Stimulated activated CD4-positive, alpha-beta T cell treated with anti-CD3 and anti-CD28 coated beads, Interleukin-1b, Interleukin-23, amount 100 ng/mL, for 48 hours (primary cell): Measurements from ENCODE around the gene FOXA3.

Experiments
- DNase-seq: peaks from one replicate; pipeline ENCODE4 v3.0.0-alpha.2; 2020

FOXA3 gene

DNA sequence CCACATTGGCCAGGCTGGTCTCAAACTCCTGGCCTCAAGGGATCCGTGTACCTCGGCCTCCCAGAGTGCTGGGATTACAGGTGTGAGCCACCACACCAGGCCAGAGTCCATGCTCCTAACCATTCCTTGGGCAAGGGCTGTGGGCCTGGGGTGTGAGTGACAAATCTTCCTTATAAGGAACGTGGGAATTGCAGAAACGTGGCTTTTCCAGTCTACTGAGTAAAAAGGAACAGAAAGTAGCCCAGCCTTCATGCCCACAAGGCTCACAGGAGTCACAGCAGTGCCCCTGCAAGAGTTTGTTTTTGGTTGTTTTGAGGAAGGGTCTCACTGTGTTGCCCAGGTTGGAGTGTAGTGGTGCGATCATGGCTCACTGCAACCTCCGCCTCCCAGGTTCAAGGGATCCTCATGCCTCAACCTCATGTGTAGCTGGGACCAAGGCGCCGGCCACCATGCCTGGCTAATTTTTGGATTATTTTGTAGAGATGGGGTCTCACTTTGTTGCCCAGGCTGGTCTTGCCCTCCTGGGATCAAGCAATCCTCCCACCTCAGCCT is 33.2 kb downstream of the FOXA3 start:
- no peak for DNase-seq

DNA sequence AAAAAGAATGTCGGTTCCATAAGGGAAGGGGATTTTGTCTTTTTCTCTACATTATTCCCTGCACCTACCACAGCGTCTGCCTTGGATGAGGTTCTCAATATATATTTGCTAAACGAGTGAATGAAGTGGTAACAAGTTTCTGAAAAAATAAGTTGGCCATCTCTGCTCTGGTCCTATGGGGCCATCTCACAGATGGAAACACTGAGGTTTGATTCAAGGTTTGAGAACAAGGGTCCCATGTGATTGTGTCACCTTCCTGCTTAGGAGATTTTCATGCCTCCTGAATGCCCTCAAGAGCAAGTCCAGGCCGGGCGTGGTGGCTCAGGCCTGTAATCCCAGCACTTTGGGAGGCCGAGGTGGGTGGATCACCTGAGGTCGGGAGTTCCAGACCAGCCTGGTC is 35.1 kb downstream of the FOXA3 start:
- DNase-seq, result no peak

DNA sequence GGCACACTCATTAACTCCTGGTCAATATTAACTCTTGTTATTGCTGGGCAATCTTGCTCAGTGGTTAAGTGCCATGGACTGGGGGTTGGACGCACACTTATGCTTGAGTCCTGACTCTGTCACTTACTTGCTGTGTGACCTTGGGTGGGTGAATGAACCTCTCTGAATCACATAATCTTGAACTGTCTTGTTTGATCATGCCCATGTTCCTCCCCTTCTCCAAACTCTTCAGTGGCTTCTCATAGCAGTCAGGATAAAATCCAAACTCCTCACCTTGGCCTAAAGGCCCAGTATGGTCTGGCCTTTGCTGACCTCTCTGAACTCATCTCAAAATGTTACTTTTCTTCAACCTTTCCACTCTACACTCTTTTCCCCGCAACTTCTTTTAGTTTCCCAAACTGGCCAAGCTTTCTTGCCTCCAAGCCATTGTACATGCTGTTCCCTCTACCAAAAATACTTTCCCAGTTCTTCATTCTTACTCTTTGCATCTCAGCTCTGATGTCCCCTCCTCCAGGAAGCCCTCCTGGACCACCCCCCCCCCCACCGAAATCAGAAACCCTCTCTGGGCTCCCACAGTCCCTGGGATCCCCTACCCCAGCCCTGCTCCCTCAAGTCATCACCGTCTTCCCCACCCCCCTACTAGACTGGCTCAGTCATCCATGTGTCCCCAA is 35.9 kb downstream of the FOXA3 start:
- DNase-seq, result no peak

DNA sequence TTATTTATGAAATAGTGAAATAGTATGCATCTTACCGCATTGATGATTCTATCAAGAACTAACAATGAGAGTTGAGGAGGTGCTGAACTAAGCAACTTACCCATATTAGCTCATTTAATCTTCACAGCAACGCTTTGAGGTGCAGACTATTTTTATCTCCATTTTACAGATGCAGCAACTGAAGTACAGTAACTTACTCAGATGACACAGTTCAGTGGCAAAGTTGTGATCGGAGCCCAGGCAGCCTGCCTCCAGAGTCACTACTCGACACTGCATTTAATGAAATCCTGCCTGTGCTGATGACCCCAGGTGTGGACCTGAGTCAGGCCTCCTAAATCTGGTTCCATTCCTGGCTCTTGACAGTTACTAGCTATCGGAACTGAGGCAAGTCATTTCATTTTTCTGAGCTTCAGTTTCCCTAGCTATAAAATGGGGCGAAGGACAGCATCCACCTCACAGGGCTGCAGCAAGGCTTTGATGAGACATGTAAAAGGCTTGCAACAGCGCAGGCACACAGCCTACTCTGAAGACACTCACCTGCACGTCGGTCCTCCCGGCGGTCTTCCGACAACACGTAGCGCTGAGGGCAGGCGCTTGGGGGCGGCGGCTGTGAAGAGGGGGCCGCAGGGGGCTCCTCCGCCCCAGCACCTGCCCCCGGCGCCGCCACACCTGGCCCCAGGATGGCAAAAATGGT is 36.8 kb downstream of the FOXA3 start:
- DNase-seq, result no peak

DNA sequence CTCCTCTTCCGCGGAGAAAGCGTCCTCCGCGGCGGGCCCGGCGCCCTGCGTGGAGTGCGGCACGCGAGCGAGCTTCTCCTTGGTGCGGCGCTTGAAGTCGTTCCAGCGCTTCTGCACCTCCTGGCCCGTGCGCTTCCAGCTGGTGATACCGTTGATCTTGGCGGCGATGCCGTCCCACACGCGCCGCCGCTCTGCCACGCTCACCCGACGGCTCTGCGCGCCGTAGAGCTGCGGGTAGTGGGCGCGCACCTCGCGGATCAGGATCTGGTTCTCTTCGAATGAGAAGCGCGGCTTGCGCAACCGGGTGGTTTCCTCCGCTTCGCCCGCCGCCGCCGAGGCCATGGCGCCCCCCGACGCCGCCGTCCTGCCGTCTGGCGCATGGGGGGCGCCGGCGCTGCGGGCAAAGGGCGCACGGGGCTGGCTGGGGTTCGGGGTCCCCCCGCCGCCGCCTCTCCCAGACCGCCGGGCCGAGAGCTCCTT is 37.3 kb downstream of the FOXA3 start:
- no peak for DNase-seq

DNA sequence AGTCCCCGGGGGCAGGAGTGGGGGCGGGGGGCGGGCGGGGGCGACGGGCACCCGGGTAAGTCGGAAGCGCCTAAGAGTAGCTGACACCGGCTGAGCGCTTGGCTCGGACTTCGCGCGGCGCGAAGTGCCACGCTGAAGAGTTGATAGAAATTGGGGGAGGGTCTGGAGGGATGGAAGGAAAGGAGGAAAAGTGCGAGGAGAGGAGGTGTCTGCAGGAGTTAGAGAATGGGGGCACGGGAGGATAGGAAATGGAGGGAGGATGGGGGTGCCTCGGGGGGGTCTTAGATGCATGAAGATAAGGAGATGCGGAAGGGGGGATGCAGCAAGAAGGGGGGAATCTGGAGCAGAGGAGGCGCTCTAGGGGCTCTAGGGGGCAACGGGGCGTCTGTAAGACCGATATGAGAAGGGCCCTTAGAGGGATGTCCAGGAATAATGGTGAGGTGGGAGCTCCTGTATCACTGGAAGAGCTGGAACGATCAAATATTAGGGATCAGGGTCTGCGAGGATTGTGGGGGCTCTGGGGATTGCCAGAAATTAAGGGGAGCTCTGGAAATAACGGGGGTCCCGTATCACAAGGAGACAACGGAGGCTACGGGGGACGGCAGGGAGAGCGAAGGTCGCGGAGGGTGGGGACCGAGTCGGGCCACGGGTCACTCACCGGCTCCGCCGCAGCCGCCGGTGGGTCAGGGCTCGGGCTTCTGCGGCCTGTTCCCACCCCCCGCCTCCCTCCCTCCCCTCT is 38.0 kb downstream of the FOXA3 start, which contains the start of gene MYPOP:
Gene MYPOP (minus strand): TSS at position 702 of the 739 bp plus-strand sequence. CDS start 840 bp downstream, outside the sequence.
- no peak for DNase-seq

DNA sequence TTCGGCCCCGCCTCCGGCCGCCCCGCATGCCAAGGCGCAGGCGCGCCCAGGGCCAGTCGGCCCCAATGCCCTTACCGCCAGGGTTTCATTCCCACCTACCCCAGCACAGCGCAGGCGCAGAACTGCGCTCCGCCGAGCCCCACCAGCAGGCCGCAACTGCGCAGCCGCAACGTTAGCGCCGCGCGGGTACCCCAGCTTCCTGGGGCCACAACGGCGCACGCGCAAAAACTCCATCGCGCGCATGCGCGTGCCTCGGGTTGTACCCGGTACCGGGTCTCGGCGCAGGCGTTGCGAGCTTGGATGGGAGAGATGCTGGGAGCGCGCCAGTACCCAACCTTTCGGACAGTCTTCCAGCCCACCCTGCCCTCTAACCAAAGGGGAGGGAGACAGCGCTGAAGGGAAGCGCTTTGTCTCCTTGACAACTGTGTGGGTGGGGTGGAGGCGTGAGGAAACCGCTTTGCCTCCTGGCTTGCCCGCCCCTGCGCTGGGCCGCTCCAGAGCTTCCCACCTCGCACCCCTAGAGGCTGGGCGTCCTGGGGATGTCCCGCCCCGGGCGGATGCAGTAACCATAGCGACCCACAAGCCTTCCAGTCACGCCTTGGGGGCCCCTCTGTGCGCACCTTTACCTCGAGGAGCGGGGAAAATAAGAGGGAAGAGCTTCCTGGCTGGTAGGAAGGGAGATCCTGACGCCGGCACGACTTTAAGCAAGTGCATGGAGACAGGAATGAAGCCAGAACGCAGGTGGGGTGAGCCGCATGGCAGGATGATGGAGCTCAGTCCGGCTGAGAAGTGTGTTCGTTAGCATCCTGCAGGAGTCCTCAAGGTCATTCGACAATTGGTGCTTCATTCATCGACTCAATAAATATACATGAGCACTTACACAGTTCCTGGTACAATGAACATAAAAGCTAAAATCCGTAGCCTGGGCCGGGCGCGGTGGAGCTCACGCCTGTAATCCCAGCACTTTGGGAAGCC is 38.8 kb downstream of the FOXA3 start:
- DNase-seq, result peak; percentile 99

DNA sequence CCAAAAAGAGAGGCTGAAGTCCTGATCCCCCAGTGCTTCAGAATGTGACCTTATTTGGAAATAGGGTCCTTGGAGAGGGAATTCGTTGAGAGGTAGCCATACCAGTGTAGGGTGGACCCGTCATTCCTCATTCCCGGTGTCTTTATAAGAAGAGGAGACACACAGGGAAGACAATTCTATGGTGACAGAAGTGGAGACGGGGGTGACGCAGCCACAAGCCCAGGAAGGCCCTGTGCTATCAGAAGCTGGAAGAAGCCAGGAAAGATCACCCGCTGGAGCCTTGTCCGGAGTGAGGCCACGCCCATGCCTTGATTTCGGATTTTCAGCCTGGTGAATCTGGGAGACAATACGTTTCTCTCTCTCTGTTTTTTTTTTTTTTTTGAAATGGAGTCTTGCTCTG is 40.9 kb downstream of the FOXA3 start:
- DNase-seq, result no peak

DNA sequence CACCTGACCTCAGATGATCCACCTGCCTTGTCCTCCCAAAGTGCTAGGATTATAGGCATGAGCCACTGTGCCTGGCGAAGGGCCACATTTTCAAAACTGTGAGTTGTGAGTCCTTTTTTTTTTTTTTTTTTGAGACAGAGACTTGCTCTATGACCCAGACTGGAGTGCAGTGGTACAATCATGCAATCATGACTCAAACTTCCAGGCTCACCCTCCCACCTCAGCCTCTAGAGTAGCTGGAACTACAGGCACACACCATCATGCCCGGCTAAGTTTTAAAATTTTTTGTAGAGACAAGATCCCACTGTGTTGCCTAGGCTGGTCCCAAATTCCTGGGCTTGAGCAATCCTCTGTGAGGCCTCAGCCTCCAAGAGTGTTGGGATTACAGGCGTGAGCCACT is 42.1 kb downstream of the FOXA3 start:
- DNase-seq, result no peak

DNA sequence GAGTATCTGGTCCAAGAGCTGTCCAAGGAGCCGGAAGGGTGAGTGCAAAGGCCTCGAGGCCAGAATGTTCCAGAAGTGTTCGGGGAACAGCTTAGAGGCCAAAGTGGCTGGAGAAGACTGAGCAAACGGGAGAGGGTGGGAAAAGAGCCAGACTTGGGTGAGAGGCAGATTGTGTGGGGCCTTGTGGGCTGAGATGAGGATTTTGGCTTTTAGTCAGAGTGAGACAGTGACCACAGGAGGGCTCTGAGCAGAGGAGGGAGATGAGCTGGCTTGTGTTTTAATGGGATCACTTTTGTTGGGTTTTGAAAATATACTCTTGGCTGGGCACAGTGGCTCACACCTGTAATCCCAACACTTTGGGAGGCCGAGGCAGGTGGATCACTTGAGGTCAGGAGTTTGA is 44.8 kb downstream of the FOXA3 start:
- no peak for DNase-seq

DNA sequence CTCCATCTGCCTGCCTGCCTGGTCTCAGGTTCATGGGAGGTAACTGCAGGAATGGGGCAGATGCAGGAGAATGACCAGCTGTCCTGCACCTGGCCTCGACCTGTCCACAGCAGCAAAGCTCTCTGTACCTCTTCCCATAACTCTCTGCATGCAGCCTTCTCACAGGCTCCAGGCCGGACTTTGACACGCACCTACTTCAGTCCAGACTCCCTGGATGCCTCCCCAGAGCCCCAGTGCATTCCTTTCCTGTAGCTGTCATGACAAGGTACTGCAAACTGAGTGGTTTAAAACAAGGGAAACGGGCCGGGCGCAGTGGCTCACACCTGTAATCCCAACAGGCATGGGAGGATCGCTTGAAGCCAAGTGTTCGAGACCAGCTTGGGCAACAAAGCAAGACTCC is 47.2 kb downstream of the FOXA3 start:
- DNase-seq, result no peak

DNA sequence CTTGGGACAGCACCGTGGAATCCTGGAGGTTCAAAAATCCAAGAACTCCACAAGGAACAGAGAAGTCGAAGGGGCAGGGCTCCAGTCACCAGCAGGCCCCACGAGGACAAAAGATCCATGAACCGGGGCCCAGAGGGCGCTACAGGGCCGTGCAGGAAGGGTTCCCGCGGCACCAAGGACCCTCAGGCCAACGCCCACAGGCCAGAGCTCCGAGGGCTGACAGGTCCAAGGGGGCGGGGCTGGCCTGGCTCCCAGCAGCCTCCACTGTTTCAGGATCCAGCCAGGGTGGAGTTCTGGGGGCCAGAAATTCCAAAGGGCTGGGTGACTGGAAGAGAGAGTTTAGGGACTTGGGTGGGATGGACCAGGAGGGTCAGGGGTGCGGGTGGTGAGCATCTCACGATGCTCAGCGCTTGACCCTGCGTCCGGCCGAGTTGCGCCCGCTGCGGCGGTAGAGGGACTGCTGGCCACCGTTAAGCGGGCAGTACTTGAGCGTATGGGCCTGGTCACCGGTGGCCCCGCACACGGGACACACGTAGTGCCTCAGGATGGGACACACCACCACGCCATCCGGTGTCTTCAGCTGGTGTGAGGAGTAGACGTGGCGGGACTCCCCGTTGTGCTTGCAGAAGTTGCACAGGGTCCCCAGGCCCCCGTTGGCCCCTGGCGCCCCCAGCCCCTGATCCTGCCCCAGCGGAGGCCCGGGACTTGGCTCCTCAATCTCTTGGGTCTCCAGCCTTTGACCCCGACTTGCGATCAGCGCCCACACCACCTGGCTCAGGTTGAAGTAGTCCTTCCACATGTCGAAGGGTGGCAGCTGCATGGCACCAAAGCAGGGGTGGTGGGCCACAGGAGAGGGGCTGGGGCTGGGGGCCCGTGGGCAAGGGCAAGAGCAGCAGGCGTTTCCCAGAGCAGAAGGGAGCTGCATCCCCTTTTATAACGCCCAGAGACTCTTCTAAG is 50.0 kb downstream of the FOXA3 start, which contains the start of gene NANOS2:
Gene NANOS2 (minus strand): TSS at position 905 of the 957 bp plus-strand sequence. CDS start 85 bp downstream, at position 820.
- DNase-seq, result no peak

DNA sequence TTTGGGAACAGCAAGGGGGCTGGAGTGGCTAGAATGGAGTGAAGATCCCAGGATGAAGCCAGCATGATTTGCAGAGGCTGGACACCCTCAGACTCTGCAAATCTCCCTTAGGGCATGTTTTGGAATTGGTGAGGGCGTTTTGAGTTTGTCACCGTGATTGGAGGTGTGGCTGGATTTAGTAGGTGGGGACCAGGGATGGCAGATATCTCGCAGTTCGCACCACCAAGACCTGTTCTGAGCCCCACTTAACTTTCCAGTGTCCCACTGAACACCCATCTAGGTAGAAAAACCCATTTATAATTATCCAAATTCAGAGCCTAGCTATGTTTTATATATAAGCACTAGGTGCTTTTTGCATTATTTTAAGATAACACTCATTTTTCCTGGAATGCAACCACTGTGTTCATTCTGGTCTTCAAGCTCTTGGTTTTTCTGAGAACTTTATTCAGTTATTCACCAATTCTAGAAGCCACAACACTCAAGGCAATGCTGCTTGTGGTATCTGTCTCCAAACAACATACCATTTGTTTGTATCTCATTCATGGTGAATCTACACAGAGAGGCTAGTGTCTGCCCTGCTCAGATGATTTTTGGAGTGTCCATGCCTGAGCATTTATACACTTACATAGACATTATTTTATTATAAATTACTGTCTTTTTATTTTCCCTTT is 53.4 kb downstream of the FOXA3 start:
- no peak for DNase-seq

DNA sequence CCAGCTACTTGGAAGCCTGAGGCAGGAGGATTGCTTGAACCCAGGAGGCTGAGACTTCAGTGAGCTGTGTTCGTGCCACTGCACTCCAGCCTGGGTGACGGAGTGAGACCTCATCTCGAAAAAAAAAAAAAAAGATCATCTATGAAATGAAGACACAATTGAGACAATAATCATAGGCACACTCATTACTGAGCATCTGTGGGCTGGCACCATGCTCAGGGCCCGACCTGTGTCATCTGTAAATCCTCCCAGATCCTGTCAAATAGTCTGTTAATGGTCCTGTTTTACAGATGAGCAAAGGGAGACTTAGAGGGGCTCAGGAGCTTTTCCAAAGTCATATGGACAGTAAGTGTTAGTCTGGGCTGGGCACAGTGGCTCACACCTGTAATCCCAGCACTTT is 54.6 kb downstream of the FOXA3 start:
- no peak for DNase-seq

DNA sequence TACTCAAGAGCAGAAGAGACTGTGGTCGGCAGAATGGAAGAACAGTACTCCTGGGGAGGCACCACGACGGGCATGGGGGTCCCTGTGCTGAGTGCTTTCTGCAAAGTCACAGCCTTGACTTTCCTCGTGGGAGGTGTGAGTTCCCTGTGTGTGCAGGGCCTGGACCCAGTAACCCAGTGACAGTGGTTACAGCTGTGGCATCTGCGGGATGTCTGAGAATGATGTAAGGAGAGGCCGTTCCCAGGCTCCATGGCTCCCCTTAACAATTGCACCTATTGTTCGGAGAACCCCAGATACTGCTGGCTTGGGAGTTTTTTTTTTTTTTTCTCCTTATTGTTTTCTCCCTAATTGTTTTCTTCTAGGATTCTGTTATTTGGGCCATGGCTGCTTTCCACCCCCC is 55.6 kb downstream of the FOXA3 start:
- no peak for DNase-seq

DNA sequence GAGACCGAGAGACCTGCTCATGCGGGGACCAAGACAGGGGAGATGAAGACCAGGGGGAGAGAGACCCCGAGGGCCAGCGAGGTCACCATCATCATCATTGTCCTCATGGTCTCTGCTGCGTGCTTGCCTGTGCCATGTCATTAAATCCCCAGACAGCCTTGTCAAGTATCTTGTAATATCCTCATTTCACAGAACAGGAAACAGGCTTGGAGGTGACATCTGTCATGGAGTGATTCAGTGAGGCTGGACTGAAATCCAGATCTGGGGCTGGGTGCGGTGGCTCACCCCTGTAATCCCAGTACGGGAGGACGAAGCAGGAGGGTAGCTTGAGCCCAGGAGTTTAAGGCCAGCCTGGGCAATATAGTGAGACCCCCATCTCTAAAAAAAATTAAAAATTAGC is 56.3 kb downstream of the FOXA3 start:
- DNase-seq, result no peak

DNA sequence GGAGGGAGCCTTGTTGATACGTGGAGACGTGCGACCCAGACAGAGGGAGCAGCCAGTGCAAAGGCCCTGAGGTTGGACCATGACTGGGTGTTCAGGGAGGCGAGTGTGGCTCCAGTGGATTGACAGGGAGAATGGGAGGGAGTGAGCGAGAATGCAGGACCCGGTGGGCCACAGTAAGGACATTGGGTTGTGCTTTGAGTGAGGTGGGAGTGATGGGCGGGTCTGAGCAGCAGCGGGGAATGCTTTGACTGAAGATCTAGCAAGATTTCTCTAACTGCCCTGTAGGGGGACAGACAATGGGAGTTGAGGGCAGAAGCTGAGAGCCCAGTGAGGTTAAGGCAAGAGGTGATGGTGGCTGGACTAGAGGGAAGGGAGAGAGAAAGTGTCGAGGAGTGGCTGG is 58.2 kb downstream of the FOXA3 start:
- no peak for DNase-seq
